Esophagus muscularis mucosa (tissue), 4 donors: ENCODE measurements around the gene GALNT13. TPM values are rescaled to one million over a fixed set of nuclear protein-coding genes. Genes with fewer than 3 reads are reported as not detected.

ENCODE experiments used
- DNase-seq: peaks from one replicate; pipeline ENCODE4 v3.0.0-alpha.2; 2017; ENCODE audit errors: extremely low spot score
- H3K27ac ChIP-seq, 4 donors: fragments of 200-600 bp; sonication (generic); replicated peaks in 1 of 4; 1 replicate in 3 of 4; 2 replicates in 1 of 4; pipeline ENCODE4 v1.5.1; 2016 to 2019; ENCODE audit warnings: mild to moderate bottlenecking in 1 of 4
- H3K27me3 ChIP-seq, 4 donors: fragments of 200-600 bp; sonication (generic); one replicate each; pipeline versions ENCODE4 v1.5.1 to v1.6.0; 2016 to 2019
- H3K36me3 ChIP-seq, 4 donors: fragments of 200-600 bp; sonication (generic); one replicate each; pipeline ENCODE4 v1.5.1; 2016 to 2019
- H3K4me1 ChIP-seq, 4 donors: fragments of 200-600 bp; sonication (generic); one replicate each; pipeline ENCODE4 v1.5.1; 2016 to 2019
- H3K4me3 ChIP-seq, 4 donors: fragments of 200-600 bp; sonication (generic); 1 replicate in 2 of 4; 2 replicates in 2 of 4; pipeline ENCODE4 v1.5.1; 2016 to 2019; ENCODE audit warnings: mild to moderate bottlenecking in 4 of 4, moderate library complexity in 1 of 4
- H3K9me3 ChIP-seq, 4 donors: fragments of 200-600 bp; sonication (generic); 1 replicate in 3 of 4; 2 replicates in 1 of 4; pipeline ENCODE4 v1.5.1; 2016 to 2019
- CTCF ChIP-seq, 3 experiments: fragments of 200-600 bp in 2 of 3; fragments of 450-650 bp in 1 of 3; sonication (generic) in 2 of 3; IDR thresholded peaks; one replicate each; pipeline ENCODE4 v1.5.1; 2017 to 2019; ENCODE audit warnings: antibody characterized with exemption in 3 of 3, mild to moderate bottlenecking in 2 of 3, moderate library complexity in 1 of 3
- EP300 ChIP-seq: sonication (generic); formaldehyde crosslinking; IDR thresholded peaks from one replicate; pipeline ENCODE4 v1.6.1; 2017; ENCODE audit warnings: antibody characterized with exemption
- POLR2A ChIP-seq: fragments of 450-650 bp; IDR thresholded peaks from one replicate; pipeline ENCODE4 v1.6.1; 2017; ENCODE audit warnings: antibody characterized with exemption, moderate library complexity, mild to moderate bottlenecking, low read depth
- POLR2AphosphoS5 ChIP-seq, 2 donors: sonication (generic); formaldehyde crosslinking; IDR thresholded peaks; one replicate each; pipeline ENCODE4 v1.6.1; 2017; ENCODE audit warnings: antibody characterized with exemption in 2 of 2
- WGBS: methylation state at CpG from one replicate; pipeline ENCODE4 v1.1.5; 2018; 5-methylcytosine and 5-hydroxymethylcytosine counted together
- intact Hi-C: fragments of 100-400 bp; cut with DNase I; formaldehyde crosslinking; loops from one replicate; pipeline ENCODE4 v1.15.1; 2023
- total RNA-seq, 4 donors: library from RNA; depleted of rRNA; stranded (reverse); fragments of >200 nt; gene quantifications; one replicate each; pipeline versions ENCODE4 v1.1.0 to v1.2.1, GENCODE V29; 2016

The GALNT13 gene
- total RNA-seq, 4 donors from 2014 or later: 0.34 to 0.50 (median 0.40) TPM

- Histone ChIP-seq H3K4me1 (no peaks in the 10 kb centered on the region), H3K27me3 (no peaks in the 10 kb centered on the region), H3K27ac (no peak overlapping the region), H3K36me3 (no peaks in the 10 kb centered on the region), H3K4me3 (no peak overlapping the region), H3K9me3 (no peaks in the 10 kb centered on the region)
- WGBS: 100% methylated on average over 1 of the region's 1 CpG
- TF ChIP-seq POLR2A (no peak), EP300 (no peak), CTCF (IDR thresholded peaks at IDR 0.05) (no peak), POLR2AphosphoS5 (IDR thresholded peaks at IDR 0.05) (no peak)
- no peak for DNase-seq
- intact Hi-C loops: no loop called here
These were observed 13.5 kb upstream of the GALNT13 start for GRCh38 chr2:153858250-153858649.

- H3K9me3 ChIP-seq: no peaks in the 10 kb centered on the region
- 20% methylated on average over 2 of the region's 2 CpGs for WGBS
- no peak overlapping the region for H3K27ac ChIP-seq
- no peak overlapping the region for H3K4me3 ChIP-seq
- TF ChIP-seq POLR2AphosphoS5 (IDR thresholded peaks at IDR 0.05) (no peak), EP300 (no peak), CTCF (IDR thresholded peaks at IDR 0.05) (no peak), POLR2A (no peak)
- H3K27me3 ChIP-seq: no peaks in the 10 kb centered on the region
- no peak for DNase-seq
- intact Hi-C loops: no loop called here
- H3K36me3 ChIP-seq: no peaks in the 10 kb centered on the region
- no peaks in the 10 kb centered on the region for H3K4me1 ChIP-seq
These were observed 7.7 kb upstream of the GALNT13 start for GRCh38 chr2:153864022-153864421.

GRCh38 chr2:153866595-153866994, 5.1 kb upstream of the GALNT13 start:
- no peak overlapping the region for H3K27ac ChIP-seq
- no peak overlapping the region for H3K4me3 ChIP-seq
- TF ChIP-seq POLR2A (no peak), CTCF (IDR thresholded peaks at IDR 0.05) (no peak), POLR2AphosphoS5 (IDR thresholded peaks at IDR 0.05) (no peak)
- no peak for DNase-seq
- H3K27me3 ChIP-seq: peaks cover 0 to 9% (median 2%) of the 10 kb centered on the region in 4 donors
- H3K4me1 ChIP-seq: peaks cover 0 to 5% (median 5%) of the 10 kb centered on the region in 4 donors
- H3K36me3 ChIP-seq: no peaks in the 10 kb centered on the region
- no peaks in the 10 kb centered on the region for H3K9me3 ChIP-seq
- intact Hi-C loops: no loop called here

GRCh38 chr2:153870308-153870707, 1.4 kb upstream of the GALNT13 start:
- Histone ChIP-seq H3K27ac (no peak overlapping the region), H3K36me3 (no peaks in the 10 kb centered on the region), H3K4me1 (peaks cover 0 to 27% (median 22%) of the 10 kb centered on the region in 4 donors), H3K9me3 (no peaks in the 10 kb centered on the region), H3K27me3 (peaks cover 0 to 42% (median 2%) of the 10 kb centered on the region in 4 donors), H3K4me3 (no peak overlapping the region)
- intact Hi-C loops: no loop called here
- TF ChIP-seq POLR2A (no peak), POLR2AphosphoS5 (IDR thresholded peaks at IDR 0.05) (no peak), EP300 (no peak), CTCF (IDR thresholded peaks at IDR 0.05) (no peak)
- 85% methylated on average over 3 of the region's 3 CpGs for WGBS
- DNase-seq: no peak

- Histone ChIP-seq H3K4me1 (peaks cover 0 to 27% (median 22%) of the 10 kb centered on the region in 4 donors), H3K9me3 (no peaks in the 10 kb centered on the region), H3K4me3 (peak overlapping the region; percentile 35 to 46 (median 40)), H3K27me3 (peaks cover 0 to 42% (median 2%) of the 10 kb centered on the region in 4 donors), H3K27ac (no peak overlapping the region), H3K36me3 (no peaks in the 10 kb centered on the region)
- no peak for TF ChIP-seq EP300
- no peak for TF ChIP-seq POLR2A
- intact Hi-C loops: no loop called here
- DNase-seq: no peak
- WGBS: 3% methylated on average over 15 of the region's 56 CpGs
These were observed 759 bp downstream of the GALNT13 start for GRCh38 chr2:153872311-153873051.
